CD4-positive, alpha-beta T cell treated with Interleukin-4 for 1 hour (primary cell): ENCODE measurements around the gene REC114.

Experiments
- DNase-seq, 2 donors: peaks; one replicate each; pipeline ENCODE4 v3.0.0-alpha.2; 2020 to 2022

The REC114 gene

DNA sequence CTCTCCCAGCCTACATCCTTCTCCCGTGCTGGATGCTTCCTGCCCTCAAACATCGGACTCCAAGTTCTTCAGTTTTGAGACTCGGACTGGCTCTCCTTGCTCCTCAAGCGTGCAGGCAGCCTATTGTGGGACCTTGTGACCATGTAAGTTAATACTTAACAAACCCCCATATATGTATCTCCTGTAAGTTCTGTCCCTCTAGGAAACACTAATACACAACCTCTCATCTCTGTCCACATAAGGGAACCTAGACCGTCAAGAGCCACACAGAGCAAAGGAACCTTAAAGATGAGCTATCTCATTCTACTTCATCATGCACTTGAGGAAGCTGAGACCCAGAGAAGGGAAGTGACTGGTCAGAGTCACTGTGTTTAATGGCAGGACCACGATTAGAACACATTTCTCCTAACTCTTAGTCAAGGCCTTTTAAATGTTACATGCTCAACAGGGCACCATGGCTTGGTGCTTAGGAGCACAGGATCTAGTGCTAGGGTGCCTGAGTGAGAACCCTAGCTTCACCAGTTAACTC is 140.0 kb downstream of the REC114 start:
- no peak for DNase-seq

DNA sequence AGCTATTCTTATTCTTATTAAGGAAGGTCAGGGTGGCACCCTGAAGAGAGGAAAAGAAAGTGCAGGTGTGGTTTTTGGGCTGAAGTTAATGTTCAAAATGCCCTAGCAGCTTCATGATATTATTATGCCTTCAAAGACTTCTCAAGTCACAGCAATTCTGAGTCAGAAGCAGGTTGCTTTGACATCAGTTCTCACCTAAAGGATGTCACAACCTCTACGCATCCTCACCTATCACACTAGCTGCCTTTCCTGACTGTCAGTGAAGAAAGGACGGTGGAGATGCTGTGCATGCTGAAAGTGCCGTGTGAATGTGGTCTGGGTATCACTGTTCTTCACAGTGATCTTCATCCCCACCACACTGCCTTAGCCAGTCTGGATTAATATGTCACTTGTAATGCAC is 140.6 kb downstream of the REC114 start:
- no peak for DNase-seq

DNA sequence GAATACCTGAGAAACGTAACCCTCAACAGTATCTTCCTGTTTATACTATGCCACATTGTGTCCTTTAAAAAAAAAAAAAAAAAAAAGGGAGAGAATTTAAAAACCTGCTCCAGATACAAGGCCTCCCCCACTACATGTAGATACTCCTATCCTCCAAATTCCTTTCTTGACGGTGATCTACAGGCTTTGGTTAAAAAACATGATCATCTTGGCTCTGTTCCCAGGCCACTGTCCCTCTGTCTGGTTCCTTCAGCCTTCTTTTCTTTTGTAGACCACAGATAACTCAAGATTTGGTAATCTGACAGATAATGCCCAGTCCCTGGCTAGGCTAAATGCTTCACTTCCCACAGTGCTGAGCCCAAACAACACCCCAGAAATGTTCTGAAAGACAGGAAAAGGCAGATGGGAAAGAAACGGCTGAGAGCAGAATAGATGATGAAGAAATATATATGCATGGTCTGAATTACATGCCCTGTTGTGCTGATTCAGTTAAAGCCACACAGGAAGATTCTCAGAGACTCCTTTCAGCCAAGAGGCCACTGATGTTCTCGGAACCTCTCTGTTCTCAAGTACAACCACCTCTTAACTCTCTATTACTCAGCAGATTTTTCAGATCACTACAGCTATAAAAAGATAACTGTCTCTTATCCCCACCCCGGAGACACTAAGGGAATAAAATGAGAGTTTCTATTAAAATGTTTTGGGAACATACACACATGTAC is 141.9 kb downstream of the REC114 start:
- no peak for DNase-seq

DNA sequence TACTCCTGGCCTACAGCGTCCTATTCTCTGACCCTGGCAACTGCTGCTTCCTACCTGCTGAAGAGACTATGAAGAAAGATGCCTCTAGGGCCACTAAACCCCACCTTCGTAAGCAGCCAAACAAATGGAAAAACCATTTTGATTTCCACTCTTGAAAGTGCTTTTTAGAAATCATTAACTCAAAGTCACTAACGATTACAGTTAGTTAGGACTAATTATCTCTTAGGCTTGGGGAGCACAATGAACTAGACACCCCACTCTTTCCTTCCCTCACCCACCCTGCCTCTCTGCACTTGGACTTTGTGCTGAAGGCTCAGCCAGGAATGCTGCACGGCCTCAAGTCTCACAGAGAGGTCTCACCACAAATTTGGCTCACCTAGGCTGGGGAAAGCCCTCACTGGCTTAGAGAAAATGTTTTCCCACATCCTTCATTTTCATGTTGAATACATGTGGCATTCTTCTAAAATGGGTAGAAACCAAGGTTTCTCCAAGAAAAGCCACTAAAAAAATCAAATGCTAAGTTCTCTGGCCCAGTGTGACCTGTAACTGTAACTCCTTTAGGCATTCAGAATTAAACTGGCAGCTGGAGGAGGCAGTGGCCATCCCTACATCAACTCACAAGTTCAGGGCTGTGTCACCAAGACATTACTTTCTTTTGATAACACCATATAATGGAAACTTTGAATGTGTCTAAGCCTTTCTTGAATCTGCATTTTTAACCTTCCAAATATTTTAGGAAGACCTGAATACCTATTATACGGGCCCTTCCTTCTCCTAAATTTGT is 143.1 kb downstream of the REC114 start:
- no peak for DNase-seq

DNA sequence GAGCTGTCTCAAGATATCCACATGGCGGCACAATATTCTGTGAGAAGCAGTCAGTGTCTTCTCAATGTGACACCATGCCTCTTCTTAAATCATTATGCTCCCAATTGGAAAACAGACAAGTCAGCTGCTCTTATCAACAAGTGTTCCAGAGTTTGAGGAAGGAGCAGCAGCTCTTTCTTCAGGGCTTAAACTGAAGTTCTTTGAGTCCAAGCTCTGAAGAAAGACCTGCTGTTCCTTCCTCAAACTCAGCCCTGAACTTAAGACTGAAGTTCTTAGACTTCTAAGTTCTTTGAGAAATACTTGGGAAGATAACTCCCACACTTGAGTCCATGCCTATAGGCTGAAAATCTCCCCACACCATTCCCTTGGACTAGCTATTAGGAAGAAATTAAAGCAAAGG is 146.8 kb downstream of the REC114 start:
- no peak for DNase-seq

DNA sequence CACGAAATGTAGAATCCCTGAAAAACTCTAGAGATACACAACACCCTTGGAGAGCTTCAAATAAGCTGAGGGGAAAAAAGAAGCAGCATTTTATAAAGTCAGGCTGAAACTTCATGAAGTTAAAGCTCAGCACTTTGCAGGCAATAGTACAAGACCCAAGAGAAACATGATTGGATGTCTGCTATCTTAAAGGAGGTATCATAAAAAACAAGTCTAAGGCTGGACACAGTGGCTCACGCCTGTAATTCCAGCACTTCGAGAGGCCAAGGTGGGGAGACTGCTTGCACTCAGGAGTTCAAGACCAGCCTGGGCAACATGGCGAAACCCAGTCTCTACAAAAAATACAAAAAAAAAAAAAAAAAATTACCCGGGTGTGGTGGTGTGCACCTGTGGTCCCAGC is 147.3 kb downstream of the REC114 start:
- no peak for DNase-seq

DNA sequence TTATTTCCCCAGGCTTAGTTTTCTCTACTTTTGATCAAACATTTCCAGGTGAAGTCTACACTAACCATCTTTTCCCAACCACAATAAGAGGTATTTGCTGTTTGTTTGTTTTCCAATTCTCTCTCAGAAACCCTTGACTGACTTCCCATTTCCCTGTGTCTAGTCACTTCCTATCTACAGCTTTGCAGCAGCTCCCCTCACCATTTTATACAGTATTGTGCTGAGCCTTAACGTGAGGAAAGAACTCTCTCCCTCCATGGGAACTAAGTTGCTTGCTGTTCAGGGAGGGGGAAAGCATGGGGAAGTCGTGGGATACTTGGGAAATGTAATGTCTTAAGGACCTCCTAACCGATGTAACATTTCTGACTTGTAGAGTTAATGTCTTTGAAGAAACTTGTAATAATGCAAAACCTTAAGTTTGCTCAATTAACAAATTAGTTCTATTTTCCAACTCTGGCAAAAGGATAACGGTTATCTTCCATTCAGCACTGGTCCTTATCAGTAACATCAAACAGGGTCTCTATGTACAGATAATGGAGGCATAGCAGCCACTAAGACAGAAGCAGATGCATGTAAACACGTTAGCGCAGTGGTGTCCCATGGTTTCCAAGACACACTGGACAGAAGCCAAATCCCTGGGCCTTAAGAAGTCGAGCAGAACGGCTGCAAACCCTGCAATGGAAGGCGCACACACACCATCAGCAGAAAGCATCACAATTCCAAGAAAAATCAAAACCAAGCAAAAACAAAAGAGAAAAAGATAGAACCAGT is 150.5 kb downstream of the REC114 start:
- no peak for DNase-seq

DNA sequence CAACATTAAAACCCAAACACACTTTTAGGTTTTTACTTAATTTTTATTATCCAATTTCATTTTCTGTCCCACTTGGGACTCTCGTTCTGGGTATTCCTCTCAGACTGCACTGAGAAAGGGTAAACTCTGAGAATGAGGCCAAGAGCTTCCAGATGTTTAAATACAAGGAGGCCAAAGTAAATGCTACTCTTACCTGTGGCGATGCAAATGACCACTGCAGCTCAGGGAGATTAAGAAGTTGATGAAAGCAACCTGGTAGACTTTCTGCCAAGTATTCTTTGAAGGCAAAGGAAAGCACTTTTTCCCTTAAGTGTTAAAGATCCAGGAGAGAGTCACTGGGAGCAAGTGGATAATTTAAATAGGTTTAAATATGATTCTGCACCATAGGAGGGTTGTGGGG is 151.1 kb downstream of the REC114 start:
- DNase-seq: no peak

DNA sequence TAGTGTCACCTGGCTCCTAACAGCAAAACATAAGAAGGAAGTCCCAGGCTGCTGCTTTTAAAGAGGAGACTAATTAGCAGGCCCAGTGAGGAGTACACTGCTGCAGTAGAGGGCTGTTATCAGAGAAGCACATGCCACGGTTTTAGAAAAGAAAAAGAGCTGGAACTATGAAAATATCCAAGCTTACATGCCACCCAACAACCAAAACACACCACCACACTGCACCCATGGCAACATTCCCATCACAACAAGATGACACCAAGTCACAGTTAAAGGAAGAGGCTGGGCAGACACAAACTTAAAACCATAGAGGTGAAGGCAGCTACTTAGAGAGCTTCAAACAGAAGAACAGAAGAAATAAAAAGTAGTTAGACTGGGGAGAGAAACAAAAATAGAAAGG is 153.2 kb downstream of the REC114 start:
- no peak for DNase-seq

DNA sequence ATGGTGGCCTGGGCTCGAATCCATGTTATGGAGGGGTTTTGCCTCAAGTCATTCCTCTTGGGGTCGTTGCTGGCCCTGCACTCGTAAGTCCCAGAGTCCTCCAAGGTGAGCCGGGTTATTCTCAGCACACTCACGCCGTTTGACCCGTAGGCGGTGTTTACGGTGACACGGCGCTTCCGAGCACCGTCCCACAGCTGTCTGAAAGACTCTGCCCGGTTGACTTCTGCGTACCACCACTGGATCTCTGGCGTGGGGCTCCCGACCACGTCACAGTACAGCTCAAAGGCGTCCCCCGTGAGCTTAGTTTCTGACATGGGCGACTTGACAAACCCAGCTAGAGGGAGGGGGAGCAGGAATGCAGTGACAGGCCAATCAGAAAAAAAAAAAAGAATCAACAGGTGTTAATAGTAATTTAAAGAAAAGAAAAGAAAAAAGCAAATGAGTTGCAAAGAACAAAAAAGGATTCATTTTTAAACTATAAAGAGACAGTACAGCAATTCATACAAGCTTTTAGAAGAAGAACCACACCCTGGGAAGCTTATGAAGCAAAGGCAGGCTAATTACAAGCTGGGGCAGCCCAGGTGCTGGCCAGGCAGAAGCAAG is 154.2 kb downstream of the REC114 start:
- DNase-seq: no peak

DNA sequence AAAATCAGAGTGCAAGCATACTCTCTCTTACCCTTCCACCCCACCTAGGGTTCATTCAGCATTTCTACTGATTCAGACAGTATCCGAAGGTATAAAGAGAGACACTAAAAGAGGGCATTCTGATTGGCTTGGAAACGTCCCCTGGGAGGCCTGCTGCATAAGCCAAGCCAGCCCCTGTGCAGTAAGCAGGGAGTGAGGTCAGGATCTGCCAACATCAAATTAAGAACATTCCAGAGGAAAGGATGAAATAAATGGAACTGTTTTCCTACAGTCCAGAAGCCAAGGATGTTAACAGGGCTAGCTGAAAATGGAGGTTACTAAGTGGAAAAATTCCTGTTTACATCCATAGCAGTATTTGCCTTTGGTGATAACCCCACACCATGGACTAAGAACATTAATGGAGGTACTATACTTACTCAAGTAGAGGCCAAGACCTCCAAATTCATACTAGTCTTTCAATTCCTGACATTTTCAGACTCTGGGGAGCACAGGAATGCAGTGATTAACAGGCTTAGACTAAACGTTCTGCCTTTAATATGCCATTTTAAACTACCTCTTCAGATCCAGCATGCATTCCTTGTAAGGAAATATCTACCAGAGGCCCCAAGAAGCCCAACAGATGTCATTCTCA is 155.7 kb downstream of the REC114 start:
- DNase-seq: no peak

DNA sequence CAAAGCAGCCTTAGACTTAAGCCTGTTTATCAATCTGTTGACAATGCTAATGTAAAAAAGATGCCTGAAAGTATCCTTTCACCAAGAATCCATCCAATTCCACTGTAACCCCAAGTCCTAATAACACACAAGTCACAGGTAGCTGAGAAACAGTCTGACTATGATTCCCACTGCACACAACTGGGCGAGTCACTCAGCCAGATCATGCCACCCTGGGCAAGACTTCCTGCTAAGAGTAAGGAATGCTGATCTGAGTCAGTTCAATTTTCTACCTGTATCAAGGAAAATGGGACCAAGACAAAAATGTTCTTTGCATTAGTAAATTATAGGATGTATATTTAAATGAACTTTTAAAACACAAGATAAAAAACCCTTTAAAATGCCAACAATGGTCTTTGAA is 157.0 kb downstream of the REC114 start:
- DNase-seq: no peak

DNA sequence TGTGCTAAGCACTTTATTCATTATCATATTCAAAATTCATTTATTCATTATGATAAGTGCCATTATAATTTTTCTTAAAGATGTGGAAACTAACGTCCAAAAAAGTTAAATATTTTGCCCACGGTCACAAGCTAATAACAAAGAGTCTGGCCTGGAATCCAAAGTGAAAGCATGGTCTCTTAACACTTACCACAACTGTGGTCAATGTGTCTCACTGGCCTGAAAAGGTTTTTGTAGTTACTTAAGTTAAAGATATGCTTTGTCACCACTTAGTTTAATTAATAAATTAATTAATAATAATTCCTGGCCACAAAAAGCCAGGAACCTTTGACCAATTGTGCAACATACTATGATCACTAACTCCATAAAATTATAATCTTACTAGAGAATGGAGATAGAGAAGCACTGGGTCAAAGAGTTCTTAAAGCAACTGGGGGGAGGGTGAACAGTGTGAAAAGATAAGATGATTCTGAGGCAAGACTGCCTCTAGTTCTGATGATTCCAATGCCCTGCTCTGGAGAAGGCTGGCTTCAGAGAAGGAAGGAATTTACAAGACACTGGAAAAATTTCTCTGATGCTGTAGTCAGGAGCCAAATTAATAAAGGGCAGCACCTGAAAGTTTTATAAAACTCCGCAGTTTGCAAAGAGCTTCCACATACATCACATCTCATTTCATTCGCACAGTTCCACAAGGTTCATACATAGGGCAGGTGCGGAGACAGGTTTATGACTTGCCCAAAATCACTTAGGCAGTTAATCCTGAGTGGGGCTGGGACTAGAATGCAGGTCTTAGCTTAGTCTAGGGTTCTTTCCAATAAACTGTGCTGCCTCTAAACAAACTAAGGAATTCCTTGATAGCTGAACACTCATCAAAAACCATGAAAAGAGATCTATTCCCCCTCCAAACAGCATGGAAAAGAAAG is 157.7 kb downstream of the REC114 start:
- DNase-seq: no peak

DNA sequence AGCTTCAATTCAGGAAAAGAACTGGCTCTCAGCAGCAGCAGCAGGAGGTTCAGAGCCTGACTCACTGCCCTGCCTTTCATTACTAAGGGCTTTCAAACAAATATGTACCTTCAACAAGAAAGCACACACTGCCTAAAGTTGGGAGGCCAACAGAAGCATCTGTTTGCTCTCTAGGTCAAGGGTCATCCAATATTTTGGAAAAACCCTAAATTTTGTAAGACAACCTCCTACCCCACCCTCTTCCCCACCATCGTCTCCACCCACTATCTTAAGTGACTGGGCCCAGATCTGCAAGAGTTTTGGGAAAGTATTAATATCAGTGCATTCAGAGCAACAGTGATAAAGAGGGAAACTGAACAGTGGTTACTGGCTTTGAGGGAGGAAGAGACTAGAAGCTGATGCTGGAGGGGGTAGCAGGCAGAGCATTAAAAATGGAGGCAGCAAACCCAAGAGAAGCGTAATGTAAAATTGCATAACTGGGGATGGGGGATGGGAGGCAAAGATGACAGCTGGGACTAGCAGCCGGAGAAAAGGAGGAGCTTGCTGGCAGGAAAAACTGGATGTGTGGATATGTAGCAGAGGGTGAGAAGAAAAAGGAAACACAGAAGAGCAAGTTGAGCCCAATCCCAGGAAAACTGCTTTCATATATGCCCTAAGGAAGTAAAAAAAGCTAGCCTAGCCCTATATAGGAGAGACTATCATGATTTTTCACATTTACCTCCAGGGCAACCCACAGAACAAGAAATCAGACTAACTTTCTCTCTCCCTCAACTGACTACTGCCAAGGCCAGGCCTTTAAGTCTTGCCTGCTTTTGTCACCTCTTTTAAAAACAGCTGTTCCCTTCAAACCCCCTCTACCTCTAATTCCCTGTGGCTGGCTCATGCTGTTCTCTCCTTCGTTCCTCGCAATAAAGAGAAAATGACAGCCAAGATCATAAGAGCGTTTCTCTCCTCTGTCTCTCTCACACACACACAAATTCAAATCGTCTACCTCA is 158.8 kb downstream of the REC114 start:
- no peak for DNase-seq

DNA sequence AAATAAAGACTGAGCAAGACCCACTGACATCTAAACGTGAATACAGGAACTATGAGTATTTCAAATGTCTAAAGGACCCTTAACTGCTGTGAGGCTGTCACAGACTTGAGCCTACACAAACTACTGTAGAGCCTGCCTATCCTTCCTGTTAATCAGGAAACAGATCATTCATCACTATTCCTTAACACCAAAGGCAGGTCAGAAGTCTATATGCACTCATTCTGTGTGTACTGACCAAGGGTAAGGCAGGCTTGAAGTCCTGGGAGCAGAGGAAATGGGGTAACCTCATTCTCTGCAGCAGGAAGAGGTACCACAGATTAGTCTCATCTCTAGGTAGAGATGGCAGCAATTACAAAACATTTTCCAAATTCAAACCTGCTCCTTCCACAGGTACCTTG is 159.5 kb downstream of the REC114 start:
- no peak for DNase-seq

DNA sequence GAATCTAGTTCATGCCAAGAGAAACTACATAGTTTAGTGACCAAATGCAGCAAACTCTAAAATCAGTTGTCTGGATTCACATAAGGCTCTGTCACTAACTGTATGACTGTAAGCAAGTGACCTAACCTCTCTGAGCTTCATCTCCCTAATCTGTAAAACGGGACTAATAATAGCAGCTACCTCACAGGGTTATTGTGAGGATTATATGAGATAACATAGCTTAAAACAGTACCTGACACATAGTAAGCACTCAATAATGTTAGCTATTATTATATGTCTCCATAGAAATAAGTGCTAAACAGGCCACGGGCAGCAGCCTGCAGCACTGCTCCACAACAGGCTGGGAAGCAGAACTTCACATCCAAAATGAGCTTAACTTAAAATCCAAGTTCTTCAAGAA is 160.0 kb downstream of the REC114 start:
- no peak for DNase-seq

DNA sequence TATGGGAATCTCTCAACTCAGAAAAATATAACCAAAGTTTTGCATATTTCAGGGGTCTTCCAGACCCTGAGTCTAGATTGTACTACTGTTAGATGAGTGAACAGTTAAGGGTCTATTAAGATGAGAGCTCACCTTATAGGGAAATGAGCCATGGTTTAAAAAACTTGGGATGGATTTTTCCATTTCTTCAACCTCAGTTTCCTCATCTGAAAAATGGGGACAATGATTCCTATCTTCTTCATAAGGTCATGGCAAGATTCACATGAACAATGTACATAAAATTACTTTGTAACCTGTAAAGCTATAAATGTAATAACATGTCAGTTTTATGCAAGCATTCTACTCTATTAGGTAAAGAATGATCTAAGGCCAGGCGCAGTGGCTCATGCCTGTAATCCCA is 161.5 kb downstream of the REC114 start:
- no peak for DNase-seq

DNA sequence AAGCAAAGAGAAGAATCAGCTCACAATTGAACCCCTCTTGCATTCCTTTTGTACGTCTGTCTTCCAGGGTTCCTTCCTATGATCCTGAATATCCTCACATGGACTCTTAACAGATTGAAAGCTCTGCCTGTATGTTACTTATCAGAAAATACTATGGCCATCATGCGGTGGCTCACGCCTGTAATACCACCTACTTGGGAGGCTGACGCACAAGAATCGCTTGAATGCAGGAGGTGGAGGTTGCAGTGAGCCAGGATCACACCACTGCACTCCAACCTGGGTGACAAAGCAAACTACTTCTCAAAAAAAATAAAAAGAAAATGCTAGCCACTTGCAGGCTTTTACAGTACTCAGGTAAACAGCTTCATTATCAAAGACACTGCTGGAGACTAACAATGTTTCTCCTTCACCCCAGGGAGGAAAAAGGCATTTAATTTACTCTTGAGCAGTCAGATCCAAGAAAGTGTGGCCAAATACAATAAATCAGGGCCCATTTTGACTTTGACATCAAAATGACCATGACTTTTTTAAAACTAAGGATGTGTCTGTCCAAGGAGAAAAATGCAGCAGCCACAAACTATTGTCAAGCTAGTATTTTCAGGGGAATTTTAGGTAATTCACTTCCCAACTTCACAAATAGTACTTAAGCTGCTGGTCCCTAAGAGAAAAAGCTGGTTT is 162.9 kb downstream of the REC114 start:
- DNase-seq: no peak

DNA sequence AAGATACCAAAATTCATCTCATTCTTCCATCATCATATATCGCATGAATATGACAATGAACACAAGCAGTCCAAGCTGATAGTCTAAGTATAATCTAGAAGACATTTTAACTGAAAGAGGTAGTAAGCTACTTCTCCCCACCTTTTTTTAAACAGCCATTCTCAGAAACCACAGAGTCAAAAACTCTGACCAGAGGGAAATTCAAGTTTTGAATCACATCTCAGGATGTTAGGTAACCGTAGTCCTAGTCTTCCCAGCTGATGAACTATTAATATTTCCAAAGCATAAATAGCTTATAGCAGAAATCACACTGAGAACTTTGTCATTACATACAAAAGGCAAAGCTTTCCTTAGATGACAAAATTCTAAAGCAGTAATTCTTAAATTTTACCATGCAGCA is 164.4 kb downstream of the REC114 start:
- no peak for DNase-seq

DNA sequence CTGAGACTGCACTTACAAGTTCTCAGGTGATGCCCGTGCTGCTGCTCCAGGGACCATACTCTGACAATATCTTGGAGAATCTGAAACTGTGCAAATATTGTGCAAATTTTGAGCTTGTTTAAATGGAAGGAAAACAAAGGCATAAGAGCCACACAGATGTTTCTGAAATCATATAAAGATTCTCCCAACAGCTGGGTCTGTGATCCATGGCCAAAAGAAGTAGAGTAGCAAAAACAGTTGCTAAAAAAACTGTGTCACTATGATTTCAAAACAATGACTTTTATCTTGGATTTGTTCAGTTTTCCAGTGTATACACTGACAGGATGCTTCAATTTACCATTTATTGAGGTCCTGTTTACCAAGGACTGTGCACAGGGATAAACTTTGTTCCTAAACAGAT is 164.9 kb downstream of the REC114 start:
- DNase-seq: no peak
